ENCODE results near the gene PPP1R14C.

Gene PPP1R14C

GRCh38 chr6:150138638-150139037, 4.2 kb upstream of the PPP1R14C start:
- no peak for DNase-seq (ENCODE audit: low spot score)

- DNase-seq (ENCODE audit: low spot score), result no peak
These were observed 3.3 kb upstream of the PPP1R14C start for GRCh38 chr6:150139533-150139932.

- DNase-seq (ENCODE audit: low spot score), result no peak
These were observed 2.4 kb upstream of the PPP1R14C start for GRCh38 chr6:150140236-150140969.

GRCh38 chr6:150142097-150142669, 661 bp upstream of the PPP1R14C start:
- no peak for DNase-seq (ENCODE audit: low spot score)

DNA sequence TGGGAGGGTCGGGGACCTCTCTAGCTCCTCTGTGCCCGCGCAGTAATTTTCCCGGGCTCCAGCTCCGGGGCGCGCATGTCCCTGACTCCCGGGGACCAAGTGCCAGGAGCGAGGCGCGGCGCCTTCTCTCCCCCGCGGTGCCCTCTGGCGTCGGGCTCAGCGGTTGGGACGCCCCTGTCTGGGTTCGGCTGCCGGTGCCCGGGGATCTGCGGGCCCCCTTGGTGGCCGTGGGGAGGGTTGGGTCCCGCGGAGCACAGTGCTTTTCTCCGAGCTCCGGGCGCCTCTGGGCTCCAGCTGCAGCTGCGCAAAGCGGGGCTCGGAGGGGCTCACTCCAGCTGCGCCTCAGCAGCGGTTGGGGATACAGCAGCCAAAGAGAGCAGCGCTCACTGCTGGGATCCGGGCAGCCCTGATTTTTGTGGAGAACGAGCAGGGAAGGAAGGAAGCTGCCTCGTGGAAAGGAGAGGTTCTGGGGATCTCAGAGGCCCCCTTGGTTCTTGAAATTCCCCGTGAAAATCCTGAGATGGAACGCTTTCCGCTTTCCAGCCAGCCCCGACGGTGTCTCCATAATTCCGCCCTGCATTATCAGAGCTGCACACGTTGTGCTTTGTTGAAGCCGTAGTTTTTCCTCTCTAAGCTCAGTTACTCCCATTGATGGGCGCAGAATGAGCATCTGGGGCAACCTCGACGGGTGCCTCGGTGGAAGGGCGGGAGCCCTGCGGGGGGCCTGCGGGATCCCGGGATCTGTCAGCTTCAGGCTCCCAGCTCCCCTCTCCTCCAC, 861 bp downstream of the PPP1R14C start:
- DNase-seq (ENCODE audit: low spot score), result no peak

DNA sequence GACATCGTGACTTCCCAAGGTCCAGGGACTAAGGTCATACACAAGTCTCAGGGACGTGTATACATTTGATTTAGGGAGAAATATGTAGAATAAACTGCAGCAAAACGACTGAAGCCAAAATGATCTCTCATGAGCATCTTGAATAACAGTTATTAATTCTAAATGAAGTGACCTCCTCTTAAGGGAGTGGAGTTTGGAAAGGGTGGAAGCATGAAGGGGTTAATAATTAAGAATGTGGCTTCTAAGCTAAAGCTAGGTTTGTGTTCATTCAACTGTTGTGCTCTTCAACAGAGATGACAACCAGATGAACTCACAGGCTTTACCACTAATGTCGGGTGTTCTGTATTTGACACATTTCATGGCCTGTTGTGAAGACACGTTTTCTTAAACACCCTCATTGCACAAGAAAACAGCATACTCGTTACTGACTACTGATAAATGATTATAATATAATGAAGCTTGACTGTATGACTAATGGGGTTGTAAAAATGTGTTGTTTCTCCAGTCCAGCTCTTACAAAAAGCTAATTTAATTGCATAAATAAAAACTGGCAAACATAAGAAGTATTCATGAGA, 1.5 kb downstream of the PPP1R14C start:
- DNase-seq (ENCODE audit: low spot score), result no peak

- no peak for DNase-seq (ENCODE audit: low spot score)
These were observed 2.6 kb downstream of the PPP1R14C start for GRCh38 chr6:150145427-150145826.

GRCh38 chr6:150145830-150146229, 3.0 kb downstream of the PPP1R14C start:
- DNase-seq (ENCODE audit: low spot score), result no peak

DNA sequence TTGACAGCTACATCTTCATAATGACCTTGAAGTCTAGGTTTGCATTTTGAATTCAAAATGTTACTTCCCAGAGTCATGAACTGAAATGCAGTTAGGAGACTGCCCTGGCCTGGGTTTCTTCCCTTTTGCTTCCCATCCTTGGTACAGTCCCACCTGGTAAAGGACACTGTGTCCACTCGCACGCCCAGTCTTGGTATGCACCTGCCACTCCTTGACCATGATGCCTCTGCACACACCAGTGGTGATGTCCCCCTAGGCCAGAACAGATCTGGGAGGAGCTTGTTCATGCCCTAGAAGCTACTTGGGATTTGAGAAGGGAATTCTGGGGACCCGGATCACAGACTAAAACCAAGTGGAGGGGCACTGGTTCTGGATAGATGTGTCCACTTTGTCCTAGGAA, 3.6 kb downstream of the PPP1R14C start:
- no peak for DNase-seq (ENCODE audit: low spot score)

DNA sequence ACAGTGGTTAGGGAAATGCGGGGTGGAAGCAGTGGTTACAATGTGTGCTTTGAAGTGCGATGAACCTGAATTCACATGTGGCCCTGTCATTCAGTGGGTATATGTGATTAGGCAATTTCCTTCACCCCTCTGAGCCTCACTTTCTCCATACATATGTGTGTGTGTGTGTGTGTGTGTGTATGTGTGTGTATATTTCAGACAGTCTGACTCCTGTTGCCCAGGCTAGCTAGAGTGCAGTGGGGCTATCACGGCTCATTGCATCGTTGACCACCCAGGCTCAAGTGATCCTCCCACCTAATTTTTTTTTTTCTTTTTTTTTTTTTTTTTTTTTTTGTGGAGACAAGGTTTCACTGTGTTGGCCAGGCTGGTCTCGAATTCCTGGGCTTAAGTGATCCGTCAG, 6.3 kb downstream of the PPP1R14C start:
- DNase-seq (ENCODE audit: low spot score), result no peak

- no peak for DNase-seq (ENCODE audit: low spot score)
These were observed 7.6 kb downstream of the PPP1R14C start for GRCh38 chr6:150150458-150150820.

DNA sequence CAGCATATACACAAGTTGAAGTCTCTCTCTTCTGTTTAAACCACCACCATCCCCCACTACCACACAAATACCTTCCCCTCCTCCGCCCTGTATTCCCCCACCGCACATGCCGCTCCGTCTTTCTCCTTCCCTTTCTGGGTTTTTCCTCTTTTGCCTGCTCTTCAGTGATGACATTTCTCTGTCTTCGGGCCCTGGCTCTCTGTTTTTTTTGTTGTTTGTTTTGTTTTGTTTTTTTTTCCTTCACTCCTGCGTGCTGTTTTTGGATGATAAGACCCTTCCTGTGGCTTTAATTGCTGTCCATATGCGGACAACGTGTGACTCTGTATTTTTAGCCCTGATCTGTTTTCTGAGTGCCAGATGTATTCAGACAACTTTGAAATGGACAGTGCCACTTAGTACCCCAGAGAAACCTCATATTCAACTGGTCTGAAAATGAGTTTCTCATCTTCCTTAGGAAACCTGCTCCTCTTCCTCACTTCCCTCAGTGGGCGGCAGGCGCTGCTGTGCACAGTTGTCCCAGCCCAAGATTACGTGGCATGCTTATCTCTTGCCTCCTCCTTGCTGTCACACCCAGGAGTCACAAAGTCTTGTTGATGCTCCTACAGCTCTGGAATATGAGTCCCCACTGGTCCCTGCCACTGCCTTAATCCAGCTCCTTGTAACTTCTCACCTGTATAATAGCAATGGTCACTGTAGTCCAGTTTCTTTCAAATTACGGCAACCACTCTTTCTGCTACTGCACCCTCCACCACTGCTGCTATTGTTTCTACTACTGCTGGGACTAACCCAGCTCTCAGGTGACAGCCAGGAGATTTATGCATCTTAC, 8.2 kb downstream of the PPP1R14C start:
- no peak for DNase-seq (ENCODE audit: low spot score)

GRCh38 chr6:150152891-150153876, 10.3 kb downstream of the PPP1R14C start:
- no peak for DNase-seq (ENCODE audit: low spot score)

DNA sequence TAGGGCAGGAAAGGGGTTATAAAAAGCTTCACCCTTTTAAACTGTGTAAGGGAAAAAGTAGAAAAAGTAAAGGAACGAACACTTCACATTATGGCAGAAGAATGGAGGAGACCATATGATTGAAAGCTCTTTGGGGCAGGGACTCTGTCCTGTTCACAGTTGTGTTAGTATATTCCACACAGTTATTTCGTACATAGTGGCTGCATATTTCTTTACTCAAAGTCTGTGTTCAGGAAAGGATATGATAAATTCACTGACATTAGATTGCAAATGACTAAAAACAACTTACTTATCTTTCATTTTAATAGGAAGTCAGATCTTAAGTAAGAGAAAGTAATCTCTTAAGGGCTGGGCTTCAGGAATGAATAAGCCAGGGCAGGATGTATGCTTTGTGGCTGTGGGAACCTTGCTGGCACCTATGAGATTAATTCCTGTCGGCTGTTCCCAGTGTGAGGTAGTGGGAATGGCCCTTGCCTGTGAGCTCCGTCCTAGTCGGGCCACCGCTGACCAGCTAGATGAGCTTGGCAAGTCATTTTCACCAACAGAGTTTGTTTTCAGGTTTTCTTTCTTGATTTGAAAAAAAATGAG, 11.2 kb downstream of the PPP1R14C start:
- DNase-seq (ENCODE audit: low spot score), result no peak

GRCh38 chr6:150156460-150156859, 13.6 kb downstream of the PPP1R14C start:
- no peak for DNase-seq (ENCODE audit: low spot score)

DNA sequence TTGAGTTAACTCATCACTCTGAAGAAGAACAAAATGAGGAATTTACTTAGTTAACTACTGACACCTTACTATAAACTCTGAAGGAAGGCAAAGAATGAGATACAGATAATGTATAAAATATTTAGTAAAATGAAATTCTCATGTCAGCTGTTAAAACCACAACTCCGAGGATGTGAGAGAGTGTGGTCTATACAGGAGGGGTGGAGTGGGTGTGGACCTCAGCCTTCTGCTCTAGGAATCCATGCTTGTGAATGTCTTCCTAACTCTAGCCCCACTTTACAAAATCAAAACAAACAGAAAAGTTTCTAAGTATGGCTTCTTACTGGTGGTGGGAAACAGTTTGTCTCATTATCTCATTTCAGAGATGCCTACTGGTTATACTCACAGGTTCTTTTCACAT, 14.2 kb downstream of the PPP1R14C start:
- no peak for DNase-seq (ENCODE audit: low spot score)

DNA sequence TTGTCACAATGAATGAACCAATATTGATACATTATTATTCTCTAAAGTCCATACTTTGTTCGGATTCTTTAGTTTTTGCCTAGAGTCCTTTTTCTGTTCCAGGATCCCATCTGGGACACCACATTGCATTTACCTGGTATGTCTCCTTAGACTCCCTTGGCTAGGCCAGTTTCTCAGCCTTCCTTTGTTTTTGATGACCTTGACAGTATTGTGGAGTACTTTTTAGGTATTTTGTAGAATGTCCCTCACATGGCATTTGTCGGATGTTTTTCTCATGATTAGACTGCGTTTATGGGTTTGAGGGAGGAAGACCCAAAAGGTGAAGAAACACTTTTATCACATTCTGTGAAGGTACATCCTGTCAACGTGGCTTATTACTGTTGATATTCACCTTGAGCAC, 16.9 kb downstream of the PPP1R14C start:
- no peak for DNase-seq (ENCODE audit: low spot score)

DNA sequence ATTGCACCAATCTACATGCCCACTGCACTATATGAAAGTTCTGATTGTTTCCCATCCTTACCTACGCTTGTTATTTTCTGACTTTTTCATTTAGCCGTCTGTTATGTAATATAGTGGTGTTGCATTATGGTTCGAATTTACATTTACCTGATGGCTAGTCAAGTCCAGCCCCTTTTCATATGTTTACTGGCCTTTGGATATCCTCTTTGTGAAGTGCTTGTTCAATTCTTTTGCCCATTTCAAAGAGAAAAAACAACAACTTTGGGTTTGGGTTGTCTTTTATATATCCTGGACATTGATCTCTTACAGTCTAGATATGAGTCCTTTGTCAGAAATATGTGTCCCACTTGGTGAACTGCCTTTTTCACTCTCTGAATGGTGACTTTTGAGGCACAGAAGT, 21.1 kb downstream of the PPP1R14C start:
- DNase-seq (ENCODE audit: low spot score), result no peak

GRCh38 chr6:150165020-150165702, 22.3 kb downstream of the PPP1R14C start:
- DNase-seq (ENCODE audit: low spot score), result no peak

DNA sequence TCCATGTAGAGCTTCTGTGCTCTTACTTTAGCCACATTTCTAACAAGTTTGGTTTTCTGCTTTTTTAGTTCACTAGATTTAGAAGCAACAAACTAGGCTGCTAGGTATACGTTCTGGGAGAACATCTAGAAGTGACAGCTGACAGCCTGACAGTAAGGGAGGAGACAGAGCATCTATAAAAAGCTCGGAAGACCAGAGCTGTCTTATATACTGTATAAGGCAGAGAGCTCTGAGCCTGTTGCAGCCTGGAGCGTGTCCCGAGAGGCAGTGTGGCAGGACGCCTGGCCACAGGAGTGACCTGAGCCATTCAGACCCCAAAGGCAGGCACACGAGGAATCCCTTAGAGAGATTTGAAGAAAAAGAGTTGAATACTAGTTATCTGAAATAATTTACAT, 24.6 kb downstream of the PPP1R14C start:
- no peak for DNase-seq (ENCODE audit: low spot score)
